Stimulated activated CD4-positive, alpha-beta T cell treated with anti-CD3 and anti-CD28 coated beads, Interleukin-4, amount 100 ng/mL, for 24 hours (primary cell): Measurements from ENCODE around the gene GATA5.

ENCODE experiments used
- DNase-seq: peaks from one replicate; pipeline ENCODE4 v3.0.0-alpha.2; 2020

GATA5 gene

GRCh38 chr20:62487118-62487517 is 11.3 kb upstream of the GATA5 start:
- no peak for DNase-seq

- DNase-seq = no peak
Measured at GRCh38 chr20:62486484-62486883, 10.7 kb upstream of the GATA5 start.

GRCh38 chr20:62485701-62486089 is 9.9 kb upstream of the GATA5 start:
- no peak for DNase-seq

GRCh38 chr20:62485062-62485700 is 9.4 kb upstream of the GATA5 start:
- DNase-seq = no peak

GRCh38 chr20:62484478-62484877 is 8.7 kb upstream of the GATA5 start:
- DNase-seq = no peak

GRCh38 chr20:62483613-62484458 is 8.0 kb upstream of the GATA5 start:
- DNase-seq = no peak

GRCh38 chr20:62482974-62483373 is 7.2 kb upstream of the GATA5 start:
- DNase-seq = no peak

GRCh38 chr20:62482146-62482809 is 6.5 kb upstream of the GATA5 start:
- no peak for DNase-seq

- no peak for DNase-seq
Measured at GRCh38 chr20:62481425-62482145, 5.8 kb upstream of the GATA5 start.

GRCh38 chr20:62480318-62480717 is 4.5 kb upstream of the GATA5 start:
- no peak for DNase-seq

- DNase-seq = no peak
Measured at GRCh38 chr20:62479656-62480055, 3.9 kb upstream of the GATA5 start.

- no peak for DNase-seq
Measured at GRCh38 chr20:62479156-62479555, 3.4 kb upstream of the GATA5 start.

GRCh38 chr20:62477669-62478455 is 2.1 kb upstream of the GATA5 start:
- DNase-seq = no peak

GRCh38 chr20:62476056-62476838 is 452 bp upstream of the GATA5 start:
- DNase-seq = no peak

- no peak for DNase-seq
Measured at GRCh38 chr20:62475027-62475771, 596 bp downstream of the GATA5 start.

GRCh38 chr20:62474604-62475026 is 1.2 kb downstream of the GATA5 start:
- no peak for DNase-seq

- no peak for DNase-seq
Measured at GRCh38 chr20:62473717-62474603, 1.8 kb downstream of the GATA5 start.

- DNase-seq = no peak
Measured at GRCh38 chr20:62472941-62473585, 2.7 kb downstream of the GATA5 start.
